ENCODE results near the gene CKM.
"Not testable (repeated sequence)": the region's sequence is repeated elsewhere in the genome, so short reads cannot be mapped to it uniquely, and the experiment has no call there.

CKM gene

GRCh38 chr19:45294291-45295029, 28.2 kb downstream of the CKM start:
- no peak for DNase-seq (ENCODE audit: low read depth in 1 of 2, low spot score in 1 of 2)

- no peak for DNase-seq (ENCODE audit: low read depth in 1 of 2, low spot score in 1 of 2)
These were observed 29.0 kb downstream of the CKM start for GRCh38 chr19:45293682-45294081.

GRCh38 chr19:45291834-45292233, 30.8 kb downstream of the CKM start:
- no peak for DNase-seq (ENCODE audit: low read depth in 1 of 2, low spot score in 1 of 2)

GRCh38 chr19:45290381-45290931, 32.2 kb downstream of the CKM start:
- DNase-seq (ENCODE audit: low read depth in 1 of 2, low spot score in 1 of 2): no peak

GRCh38 chr19:45283443-45284033, 39.1 kb downstream of the CKM start:
- no peak for DNase-seq (ENCODE audit: low read depth in 1 of 2, low spot score in 1 of 2)

GRCh38 chr19:45280471-45280961, 42.2 kb downstream of the CKM start:
- no peak for DNase-seq (ENCODE audit: low read depth in 1 of 2, low spot score in 1 of 2)

- DNase-seq (ENCODE audit: low read depth in 1 of 2, low spot score in 1 of 2): no peak
These were observed 43.0 kb downstream of the CKM start for GRCh38 chr19:45279587-45280192.

- no peak for DNase-seq (ENCODE audit: low read depth in 1 of 2, low spot score in 1 of 2)
These were observed 44.6 kb downstream of the CKM start for GRCh38 chr19:45278087-45278486.

GRCh38 chr19:45276284-45276687, 46.4 kb downstream of the CKM start:
- DNase-seq (ENCODE audit: low read depth in 1 of 2, low spot score in 1 of 2): no peak

- DNase-seq (ENCODE audit: low read depth in 1 of 2, low spot score in 1 of 2): no peak
These were observed 47.2 kb downstream of the CKM start for GRCh38 chr19:45275370-45275971.

- no peak for DNase-seq (ENCODE audit: low read depth in 1 of 2, low spot score in 1 of 2)
These were observed 49.2 kb downstream of the CKM start for GRCh38 chr19:45273521-45273855.

GRCh38 chr19:45271735-45272108, 51.0 kb downstream of the CKM start:
- no peak for DNase-seq (ENCODE audit: low read depth in 1 of 2, low spot score in 1 of 2)

- DNase-seq (ENCODE audit: low read depth in 1 of 2, low spot score in 1 of 2): no peak
These were observed 51.5 kb downstream of the CKM start for GRCh38 chr19:45271098-45271734.

- not testable (repeated sequence) for DNase-seq (ENCODE audit: low read depth in 1 of 2, low spot score in 1 of 2)
These were observed 52.7 kb downstream of the CKM start for GRCh38 chr19:45269939-45270338.

- no peak for DNase-seq (ENCODE audit: low read depth in 1 of 2, low spot score in 1 of 2)
These were observed 55.4 kb downstream of the CKM start for GRCh38 chr19:45267296-45267695.

- DNase-seq (ENCODE audit: low read depth in 1 of 2, low spot score in 1 of 2): no peak
These were observed 57.3 kb downstream of the CKM start for GRCh38 chr19:45265375-45265774.

- no peak for DNase-seq (ENCODE audit: low read depth in 1 of 2, low spot score in 1 of 2)
These were observed 57.8 kb downstream of the CKM start for GRCh38 chr19:45264781-45265317.

GRCh38 chr19:45263013-45263412, 59.7 kb downstream of the CKM start:
- DNase-seq (ENCODE audit: low read depth in 1 of 2, low spot score in 1 of 2): no peak

GRCh38 chr19:45262570-45262969, 60.1 kb downstream of the CKM start:
- no peak for DNase-seq (ENCODE audit: low read depth in 1 of 2, low spot score in 1 of 2)

- DNase-seq (ENCODE audit: low read depth in 1 of 2, low spot score in 1 of 2): no peak
These were observed 63.8 kb downstream of the CKM start for GRCh38 chr19:45258862-45259261.

- no peak for DNase-seq (ENCODE audit: low read depth in 1 of 2, low spot score in 1 of 2)
These were observed 65.8 kb downstream of the CKM start for GRCh38 chr19:45256836-45257235.

Data from activated CD4-positive, alpha-beta T cell treated with anti-CD3 and anti-CD28 coated beads, Interleukin-2, amount 50 U/mL, for 24 hours (primary cell).